Testis (tissue), 3 donors: Measurements from ENCODE around the gene PAFAH2. TPM values are rescaled to one million over a fixed set of nuclear protein-coding genes. Genes with fewer than 3 reads are reported as not detected.

Source experiments
- DNase-seq: peaks from one replicate; pipeline ENCODE4 v3.0.0-alpha.2; 2019
- H3K27ac ChIP-seq, 2 donors: fragments of 200-600 bp; sonication (generic); one replicate each; pipeline ENCODE4 v1.5.1; 2019
- H3K27me3 ChIP-seq: fragments of 200-600 bp; sonication (generic); one replicate; pipeline ENCODE4 v1.5.1; 2019
- H3K36me3 ChIP-seq: fragments of 200-600 bp; sonication (generic); one replicate; pipeline ENCODE4 v1.5.1; 2017; ENCODE audit warnings: low read depth; ENCODE audit errors: missing control alignments
- H3K4me1 ChIP-seq: fragments of 200-600 bp; sonication (generic); one replicate; pipeline ENCODE4 v1.5.1; 2019
- H3K4me3 ChIP-seq, 2 donors: fragments of 200-600 bp; sonication (generic); one replicate each; pipeline ENCODE4 v1.5.1; 2017 to 2019
- H3K9me3 ChIP-seq: fragments of 200-600 bp; sonication (generic); one replicate; pipeline ENCODE4 v1.5.1; 2017
- CTCF ChIP-seq, 3 experiments: fragments of 450-650 bp in 2 of 3; fragments of 200-600 bp in 1 of 3; sonication (generic) in 1 of 3; IDR thresholded peaks; one replicate each; pipeline ENCODE4 v1.5.1; 2016 to 2019; ENCODE audit warnings: antibody characterized with exemption in 3 of 3, mild to moderate bottlenecking in 2 of 3, moderate library complexity in 1 of 3
- POLR2A ChIP-seq: fragments of 450-650 bp; IDR thresholded peaks from one replicate; pipeline ENCODE4 v1.6.1; 2017; ENCODE audit warnings: antibody characterized with exemption, mild to moderate bottlenecking, moderate library complexity
- WGBS, 2 donors: methylation state at CpG; one replicate each; pipeline ENCODE4 v1.1.5; 2018; 5-methylcytosine and 5-hydroxymethylcytosine counted together
- intact Hi-C: fragments of 100-400 bp; cut with DNase I; formaldehyde crosslinking; loops from one replicate; pipeline ENCODE4 v1.15.1; 2023; ENCODE audit warnings: low total_unique reads
- polyA plus RNA-seq: library from polyadenylated mRNA; stranded (reverse); fragments of 350-450 nt; fragmentation: Illumina TruSeq; extraction: RNeasy Lipid Tissue Mini Kit (QIAGEN cat#74804); gene quantifications from one replicate; pipeline ENCODE4 v1.2.3, GENCODE V29; 2014; ENCODE audit warnings: low read depth, low replicate concordance; ENCODE audit not compliant: insufficient read depth
- total RNA-seq, 2 donors: library from RNA; depleted of rRNA; stranded (reverse); fragments of >200 nt; gene quantifications; one replicate each; pipeline ENCODE4 v1.2.3, GENCODE V29; 2016

Gene PAFAH2
- total and polyA plus RNA-seq, 3 donors from 2014 or later = 14.5 to 24.1 (median 18.9) TPM

GRCh38 chr1:25985171-25985570 lies 12.7 kb downstream of the PAFAH2 start:
- Histone ChIP-seq H3K27me3 (no peaks in the 10 kb centered on the region), H3K36me3 (no peaks in the 10 kb centered on the region), H3K9me3 (no peaks in the 10 kb centered on the region), H3K27ac (no peak overlapping the region), H3K4me1 (no peaks in the 10 kb centered on the region), H3K4me3 (no peak overlapping the region)
- intact Hi-C loops = no loop called here
- TF ChIP-seq CTCF (IDR thresholded peaks at IDR 0.05) (no peak), POLR2A (no peak)
- no peak for DNase-seq
- 76 to 85% methylated on average over 1 of the region's 1 CpG for WGBS, 2 donors

GRCh38 chr1:25979210-25979609 lies 18.7 kb downstream of the PAFAH2 start:
- intact Hi-C loops = no loop called here
- Histone ChIP-seq H3K4me3 (no peak overlapping the region), H3K9me3 (no peaks in the 10 kb centered on the region), H3K27ac (no peak overlapping the region), H3K4me1 (no peaks in the 10 kb centered on the region), H3K36me3 (no peaks in the 10 kb centered on the region), H3K27me3 (no peaks in the 10 kb centered on the region)
- DNase-seq = no peak
- WGBS, 2 donors = 78 to 87% methylated on average over 7 of the region's 7 CpGs
- TF ChIP-seq CTCF (IDR thresholded peaks at IDR 0.05) = no peak
- TF ChIP-seq POLR2A = no peak

- 84 to 94% methylated on average over 2 of the region's 2 CpGs for WGBS, 2 donors
- Histone ChIP-seq H3K27me3 (no peaks in the 10 kb centered on the region), H3K27ac (no peak overlapping the region), H3K36me3 (no peaks in the 10 kb centered on the region), H3K4me1 (no peaks in the 10 kb centered on the region), H3K4me3 (no peak overlapping the region), H3K9me3 (no peaks in the 10 kb centered on the region)
- intact Hi-C loops = no loop called here
- TF ChIP-seq POLR2A (no peak), CTCF (IDR thresholded peaks at IDR 0.05) (no peak)
- no peak for DNase-seq
These were observed 19.5 kb downstream of the PAFAH2 start for GRCh38 chr1:25978403-25978802.

GRCh38 chr1:25977801-25978200 lies 20.1 kb downstream of the PAFAH2 start:
- intact Hi-C loops = no loop called here
- H3K4me3 ChIP-seq = no peak overlapping the region
- no peaks in the 10 kb centered on the region for H3K4me1 ChIP-seq
- no peaks in the 10 kb centered on the region for H3K9me3 ChIP-seq
- 82 to 93% methylated on average over 5 of the region's 5 CpGs for WGBS, 2 donors
- H3K27ac ChIP-seq = no peak overlapping the region
- no peaks in the 10 kb centered on the region for H3K27me3 ChIP-seq
- DNase-seq = no peak
- TF ChIP-seq CTCF (IDR thresholded peaks at IDR 0.05) (no peak), POLR2A (no peak)
- H3K36me3 ChIP-seq = no peaks in the 10 kb centered on the region

GRCh38 chr1:25973610-25974321 lies 24.1 kb downstream of the PAFAH2 start:
- DNase-seq = no peak
- no peaks in the 10 kb centered on the region for H3K36me3 ChIP-seq
- intact Hi-C loops = no loop called here
- H3K27ac ChIP-seq = no peak overlapping the region
- H3K4me3 ChIP-seq = no peak overlapping the region
- TF ChIP-seq POLR2A (no peak), CTCF (IDR thresholded peaks at IDR 0.05) (no peak)
- H3K4me1 ChIP-seq = no peaks in the 10 kb centered on the region
- H3K9me3 ChIP-seq = no peaks in the 10 kb centered on the region
- WGBS, 2 donors = 93 to 94% methylated on average over 6 of the region's 6 CpGs
- no peaks in the 10 kb centered on the region for H3K27me3 ChIP-seq
